Anterior cingulate cortex (tissue), 58 donors: ENCODE results near the gene NOTCH2NLA.
"Not testable (repeated sequence)": the region's sequence is repeated elsewhere in the genome, so short reads cannot be mapped to it uniquely, and the experiment has no call there.

Source experiments
- DNase-seq, 58 donors: peaks; one replicate each; lab custom pipeline; 2025; lab: John Stamatoyannopoulos, UW

Gene NOTCH2NLA

GRCh38 chr1:146228710-146229477 is at the start of gene NOTCH2NLA:
TSS of gene NOTCH2NLA (minus strand) at chr1:146229021. CDS start at chr1:146189337, 39,684 bp downstream.
- DNase-seq, result not testable (repeated sequence)

GRCh38 chr1:146278346-146278745 is 49.5 kb upstream of the NOTCH2NLA start:
- not testable (repeated sequence) for DNase-seq

- not testable (repeated sequence) for DNase-seq
These were observed 48.3 kb upstream of the NOTCH2NLA start for GRCh38 chr1:146277087-146277486.

- not testable (repeated sequence) for DNase-seq
These were observed 45.3 kb upstream of the NOTCH2NLA start for GRCh38 chr1:146274083-146274482.

GRCh38 chr1:146273194-146273593 is 44.4 kb upstream of the NOTCH2NLA start:
- not testable (repeated sequence) for DNase-seq

GRCh38 chr1:146272734-146273133 is 43.9 kb upstream of the NOTCH2NLA start:
- DNase-seq, result not testable (repeated sequence)

GRCh38 chr1:146271977-146272376 is 43.2 kb upstream of the NOTCH2NLA start:
- not testable (repeated sequence) for DNase-seq

GRCh38 chr1:146270129-146270528 is 41.3 kb upstream of the NOTCH2NLA start:
- not testable (repeated sequence) for DNase-seq

GRCh38 chr1:146266179-146266748 is 37.4 kb upstream of the NOTCH2NLA start:
- DNase-seq, result not testable (repeated sequence)

- not testable (repeated sequence) for DNase-seq
These were observed 35.9 kb upstream of the NOTCH2NLA start for GRCh38 chr1:146264761-146265160.

GRCh38 chr1:146260006-146260730 is 31.3 kb upstream of the NOTCH2NLA start:
- DNase-seq, result not testable (repeated sequence)

- DNase-seq, result not testable (repeated sequence)
These were observed 29.3 kb upstream of the NOTCH2NLA start for GRCh38 chr1:146257992-146258552.

- DNase-seq, result not testable (repeated sequence)
These were observed 25.9 kb upstream of the NOTCH2NLA start for GRCh38 chr1:146254569-146255197.

GRCh38 chr1:146253249-146253855 is 24.5 kb upstream of the NOTCH2NLA start:
- DNase-seq, result not testable (repeated sequence)

- DNase-seq, result not testable (repeated sequence)
These were observed 22.7 kb upstream of the NOTCH2NLA start for GRCh38 chr1:146251523-146251922.

- DNase-seq, result not testable (repeated sequence)
These were observed 19.8 kb upstream of the NOTCH2NLA start for GRCh38 chr1:146248643-146249042.

GRCh38 chr1:146236626-146237025 is 7.8 kb upstream of the NOTCH2NLA start:
- not testable (repeated sequence) for DNase-seq

- not testable (repeated sequence) for DNase-seq
These were observed 7.3 kb upstream of the NOTCH2NLA start for GRCh38 chr1:146236026-146236601.

- not testable (repeated sequence) for DNase-seq
These were observed 608 bp downstream of the NOTCH2NLA start for GRCh38 chr1:146228144-146228682.
